T-helper 1 cell treated with Interleukin-12 subunit alpha and Interleukin-12 subunit beta and Interleukin-4 antibody, amounts not matched to agents 30 ng/mL and 1 ng/mL, for 36 hours (primary cell): ENCODE data around the gene PRUNE1. TPM values are rescaled to one million over a fixed set of nuclear protein-coding genes. Genes with fewer than 3 reads are reported as not detected.

Experiments used
- intact Hi-C: fragments of 100-400 bp; cut with micrococcal nuclease; formaldehyde crosslinking; loops from one replicate; pipeline ENCODE4 v1.15.1; 2024
- total RNA-seq: library from RNA; stranded (reverse); gene quantifications from 2 replicates; pipeline ENCODE4 v1.2.3, GENCODE V29; 2022

Gene PRUNE1
- total RNA-seq, 1 donor from 2014 or later: 17.7 TPM

GRCh38 chr1:151070474-151071276 lies 62.4 kb downstream of the PRUNE1 start, which contains the start of gene GABPB2:
GABPB2 (plus strand) TSS chr1:151070761; CDS start chr1:151088190, 17,429 bp downstream.
- intact Hi-C loops: loop anchor here (1.0 to 2.0 kb wide), 10 partner anchors 10 to 257 kb away; partner anchors contain the start of genes MLLT11, PI4KB, PRUNE1 and SCNM1

DNA sequence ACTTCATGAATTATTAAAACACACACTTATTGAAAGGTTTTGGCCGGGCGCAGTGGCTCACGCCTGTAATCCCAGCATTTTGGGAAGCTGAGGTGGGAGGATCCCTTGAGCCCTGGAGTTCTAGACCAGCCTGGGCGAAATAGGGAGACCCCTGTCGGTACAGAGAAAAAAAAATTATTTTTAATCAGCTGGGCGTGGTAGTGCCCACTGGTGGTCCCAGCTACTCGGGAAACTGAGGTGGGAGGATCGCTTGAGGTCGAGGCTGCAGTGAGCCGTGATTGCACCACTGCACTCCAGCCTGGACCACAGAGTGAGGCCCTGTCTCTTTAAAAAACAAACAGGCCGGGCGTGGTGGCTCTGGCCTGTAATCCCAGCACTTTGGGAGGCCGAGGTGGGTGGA lies 64.0 kb downstream of the PRUNE1 start:
- intact Hi-C loops: no loop called here

Other genes with a start within 250 kb of the PRUNE1 start
- gene CTSS, start 242.7 kb upstream of the PRUNE1 start, total RNA-seq: 100 and 101 TPM in 2 replicates
- gene CTSK, start 200.2 kb upstream of the PRUNE1 start, total RNA-seq: 3.8 and 4.2 TPM in 2 replicates
- gene ARNT, start 131.8 kb upstream of the PRUNE1 start, total RNA-seq: 33.6 and 34.3 TPM in 2 replicates
- not detected in 2 replicates for gene CTXND2, start 121.3 kb upstream of the PRUNE1 start, total RNA-seq
- gene SETDB1, start 82.1 kb upstream of the PRUNE1 start, total RNA-seq: 52.4 and 65.0 TPM in 2 replicates
- gene CERS2, start 33.6 kb upstream of the PRUNE1 start, total RNA-seq: 175 and 180 TPM in 2 replicates
- not detected in 2 replicates for gene ANXA9, start 26.2 kb upstream of the PRUNE1 start, total RNA-seq
- gene MINDY1, start 1.5 kb upstream of the PRUNE1 start, total RNA-seq: 27.0 and 27.4 TPM in 2 replicates
- gene BNIPL, start 28.1 kb downstream of the PRUNE1 start, total RNA-seq: 0.95 and 2.6 TPM in 2 replicates
- gene C1orf56, start 39.3 kb downstream of the PRUNE1 start, total RNA-seq: 1.0 and 1.2 TPM in 2 replicates
- gene CDC42SE1, start 51.2 kb downstream of the PRUNE1 start, total RNA-seq: 370 and 379 TPM in 2 replicates
- gene MLLT11, start 51.9 kb downstream of the PRUNE1 start, total RNA-seq: 3.7 and 3.9 TPM in 2 replicates
- 27.5 and 28.6 TPM in 2 replicates for gene GABPB2, start 62.3 kb downstream of the PRUNE1 start, total RNA-seq
- gene SEMA6C, start 138.2 kb downstream of the PRUNE1 start, total RNA-seq: 1.1 and 2.2 TPM in 2 replicates
- gene TNFAIP8L2, start 148.2 kb downstream of the PRUNE1 start, total RNA-seq: 34.5 and 37.2 TPM in 2 replicates
- gene LYSMD1, start 157.5 kb downstream of the PRUNE1 start, total RNA-seq: 2.9 and 3.3 TPM in 2 replicates
- 66.5 and 74.8 TPM in 2 replicates for gene SCNM1, start 157.7 kb downstream of the PRUNE1 start, total RNA-seq
- 2.7 and 4.5 TPM in 2 replicates for gene TMOD4, start 167.5 kb downstream of the PRUNE1 start, total RNA-seq
- gene VPS72, start 181.7 kb downstream of the PRUNE1 start, total RNA-seq: 72.0 and 80.4 TPM in 2 replicates
- 72.1 and 74.9 TPM in 2 replicates for gene PIP5K1A, start 190.1 kb downstream of the PRUNE1 start, total RNA-seq
- gene PSMD4, start 246.3 kb downstream of the PRUNE1 start, total RNA-seq: 200 and 204 TPM in 2 replicates